ENCODE results near the gene GPX5.

Gene GPX5

GRCh38 chr6:28563430-28564095, 37.9 kb downstream of the GPX5 start:
- no peak for DNase-seq

- DNase-seq = no peak
Measured at GRCh38 chr6:28565823-28566526, 40.3 kb downstream of the GPX5 start.

GRCh38 chr6:28566527-28567252, 41.0 kb downstream of the GPX5 start:
- no peak for DNase-seq

GRCh38 chr6:28567506-28567905, 41.8 kb downstream of the GPX5 start:
- no peak for DNase-seq

GRCh38 chr6:28568515-28569108, 42.9 kb downstream of the GPX5 start:
- DNase-seq = no peak

GRCh38 chr6:28569748-28570147, 44.1 kb downstream of the GPX5 start:
- DNase-seq = no peak

GRCh38 chr6:28580475-28580874, 54.8 kb downstream of the GPX5 start:
- DNase-seq = no peak

- no peak for DNase-seq
Measured at GRCh38 chr6:28583463-28583862, 57.8 kb downstream of the GPX5 start.

Data from NCI-H345 (cell line).